Ishikawa (cell line): ENCODE results near the gene MUSTN1.

Source experiments
- CEBPB ChIP-seq: IDR thresholded peaks from 2 replicates; pipeline ENCODE4 v1.6.1; 2012
- CREB1 ChIP-seq: IDR thresholded peaks from 2 replicates; pipeline ENCODE4 v1.6.1; 2012; ENCODE audit warnings: low read depth
- EGR1 ChIP-seq: IDR thresholded peaks from 2 replicates; pipeline ENCODE4 v1.6.1; 2012
- EP300 ChIP-seq: IDR thresholded peaks from 2 replicates; pipeline ENCODE4 v1.6.1; 2012; ENCODE audit warnings: borderline replicate concordance
- FOXM1 ChIP-seq: IDR thresholded peaks from 2 replicates; pipeline ENCODE4 v1.6.1; 2012; ENCODE audit warnings: low read depth, borderline replicate concordance
- NFIC ChIP-seq: IDR thresholded peaks from 2 replicates; pipeline ENCODE4 v1.6.1; 2012
- RAD21 ChIP-seq: IDR thresholded peaks from 2 replicates; pipeline ENCODE4 v1.6.1; 2012; ENCODE audit warnings: low read depth
- TAF1 ChIP-seq: IDR thresholded peaks from 2 replicates; pipeline ENCODE4 v1.6.1; 2012; ENCODE audit warnings: low read depth, mild to moderate bottlenecking
- TCF12 ChIP-seq: IDR thresholded peaks from 2 replicates; pipeline ENCODE4 v1.6.1; 2012; ENCODE audit warnings: low read depth
- TEAD4 ChIP-seq: IDR thresholded peaks from 2 replicates; pipeline ENCODE4 v1.6.1; 2012
- YY1 ChIP-seq: IDR thresholded peaks from 2 replicates; pipeline ENCODE4 v1.6.1; 2012; ENCODE audit warnings: low read depth
- ZBTB7A ChIP-seq: IDR thresholded peaks from 2 replicates; pipeline ENCODE4 v1.6.1; 2012; ENCODE audit warnings: low read depth
- TF ChIP-seq, protein P1 (sequence below): IDR thresholded peaks from 2 replicates; pipeline ENCODE4 v1.6.1; 2012
- TF ChIP-seq, protein P2 (sequence below): IDR thresholded peaks from 2 replicates; pipeline ENCODE4 v1.6.1; 2012
- TF ChIP-seq, protein P3 (sequence below): IDR thresholded peaks from 2 replicates; pipeline ENCODE4 v1.6.1; 2012; ENCODE audit warnings: low read depth, mild to moderate bottlenecking

Gene MUSTN1

DNA sequence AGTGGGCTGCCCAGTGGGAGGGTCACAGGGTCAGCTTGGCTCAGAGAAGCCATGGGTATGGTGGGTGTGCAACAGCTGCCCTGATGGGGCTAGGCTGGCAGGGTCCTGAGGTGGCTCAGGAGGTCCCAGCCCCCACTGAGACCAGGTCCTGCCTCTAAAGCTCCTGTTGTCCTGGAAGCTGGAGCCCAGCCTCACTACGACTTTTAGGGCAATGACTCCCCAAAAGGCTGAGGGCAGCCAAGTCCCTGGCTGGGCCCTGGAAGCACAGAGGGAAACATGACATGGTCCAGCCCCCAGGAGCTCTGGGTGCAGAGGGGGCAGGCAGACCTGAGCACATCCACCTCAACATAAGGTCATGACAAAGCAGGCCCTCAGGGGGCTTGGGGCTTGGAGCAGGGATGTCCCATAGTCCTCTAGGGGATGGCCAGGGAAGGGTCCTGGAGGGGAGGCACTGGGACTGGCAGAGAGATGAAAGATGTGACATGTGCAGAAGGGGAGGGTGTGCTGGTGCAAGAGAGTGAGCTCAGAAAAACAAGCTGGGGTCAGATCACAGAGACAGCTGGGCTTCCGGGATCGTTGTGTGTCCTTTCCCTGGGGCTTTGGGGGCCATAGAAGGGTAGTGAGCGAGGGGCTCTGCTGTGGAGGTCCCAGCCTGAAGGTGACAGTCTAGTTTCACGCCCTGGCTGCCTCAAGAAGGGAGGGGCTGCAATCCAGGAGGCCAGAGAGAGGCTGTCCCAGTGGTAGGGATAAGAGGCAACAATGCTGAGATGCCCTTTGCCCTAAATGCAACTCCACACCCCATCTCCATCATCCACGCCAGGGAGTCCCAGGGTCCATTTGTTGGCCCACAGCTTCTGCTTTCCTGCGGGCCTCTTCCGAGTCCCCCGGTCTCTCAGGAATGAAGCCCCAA, 40.9 kb downstream of the MUSTN1 start:
- TF ChIP-seq FOXM1: no peak
- TF ChIP-seq CEBPB: no peak
- TF ChIP-seq RAD21: no peak
- TF ChIP-seq, protein P1, sequence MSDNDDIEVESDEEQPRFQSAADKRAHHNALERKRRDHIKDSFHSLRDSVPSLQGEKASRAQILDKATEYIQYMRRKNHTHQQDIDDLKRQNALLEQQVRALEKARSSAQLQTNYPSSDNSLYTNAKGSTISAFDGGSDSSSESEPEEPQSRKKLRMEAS: no peak
- no peak for TF ChIP-seq CREB1
- TF ChIP-seq TCF12: no peak
- TF ChIP-seq TAF1: no peak
- TF ChIP-seq TEAD4: no peak
- no peak for TF ChIP-seq EP300
- TF ChIP-seq, protein P2, sequence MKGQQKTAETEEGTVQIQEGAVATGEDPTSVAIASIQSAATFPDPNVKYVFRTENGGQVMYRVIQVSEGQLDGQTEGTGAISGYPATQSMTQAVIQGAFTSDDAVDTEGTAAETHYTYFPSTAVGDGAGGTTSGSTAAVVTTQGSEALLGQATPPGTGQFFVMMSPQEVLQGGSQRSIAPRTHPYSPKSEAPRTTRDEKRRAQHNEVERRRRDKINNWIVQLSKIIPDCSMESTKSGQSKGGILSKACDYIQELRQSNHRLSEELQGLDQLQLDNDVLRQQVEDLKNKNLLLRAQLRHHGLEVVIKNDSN: no peak
- TF ChIP-seq, protein P3, sequence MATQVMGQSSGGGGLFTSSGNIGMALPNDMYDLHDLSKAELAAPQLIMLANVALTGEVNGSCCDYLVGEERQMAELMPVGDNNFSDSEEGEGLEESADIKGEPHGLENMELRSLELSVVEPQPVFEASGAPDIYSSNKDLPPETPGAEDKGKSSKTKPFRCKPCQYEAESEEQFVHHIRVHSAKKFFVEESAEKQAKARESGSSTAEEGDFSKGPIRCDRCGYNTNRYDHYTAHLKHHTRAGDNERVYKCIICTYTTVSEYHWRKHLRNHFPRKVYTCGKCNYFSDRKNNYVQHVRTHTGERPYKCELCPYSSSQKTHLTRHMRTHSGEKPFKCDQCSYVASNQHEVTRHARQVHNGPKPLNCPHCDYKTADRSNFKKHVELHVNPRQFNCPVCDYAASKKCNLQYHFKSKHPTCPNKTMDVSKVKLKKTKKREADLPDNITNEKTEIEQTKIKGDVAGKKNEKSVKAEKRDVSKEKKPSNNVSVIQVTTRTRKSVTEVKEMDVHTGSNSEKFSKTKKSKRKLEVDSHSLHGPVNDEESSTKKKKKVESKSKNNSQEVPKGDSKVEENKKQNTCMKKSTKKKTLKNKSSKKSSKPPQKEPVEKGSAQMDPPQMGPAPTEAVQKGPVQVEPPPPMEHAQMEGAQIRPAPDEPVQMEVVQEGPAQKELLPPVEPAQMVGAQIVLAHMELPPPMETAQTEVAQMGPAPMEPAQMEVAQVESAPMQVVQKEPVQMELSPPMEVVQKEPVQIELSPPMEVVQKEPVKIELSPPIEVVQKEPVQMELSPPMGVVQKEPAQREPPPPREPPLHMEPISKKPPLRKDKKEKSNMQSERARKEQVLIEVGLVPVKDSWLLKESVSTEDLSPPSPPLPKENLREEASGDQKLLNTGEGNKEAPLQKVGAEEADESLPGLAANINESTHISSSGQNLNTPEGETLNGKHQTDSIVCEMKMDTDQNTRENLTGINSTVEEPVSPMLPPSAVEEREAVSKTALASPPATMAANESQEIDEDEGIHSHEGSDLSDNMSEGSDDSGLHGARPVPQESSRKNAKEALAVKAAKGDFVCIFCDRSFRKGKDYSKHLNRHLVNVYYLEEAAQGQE: no peak
- TF ChIP-seq EGR1: no peak
- TF ChIP-seq NFIC: no peak
- no peak for TF ChIP-seq YY1
- no peak for TF ChIP-seq ZBTB7A

DNA sequence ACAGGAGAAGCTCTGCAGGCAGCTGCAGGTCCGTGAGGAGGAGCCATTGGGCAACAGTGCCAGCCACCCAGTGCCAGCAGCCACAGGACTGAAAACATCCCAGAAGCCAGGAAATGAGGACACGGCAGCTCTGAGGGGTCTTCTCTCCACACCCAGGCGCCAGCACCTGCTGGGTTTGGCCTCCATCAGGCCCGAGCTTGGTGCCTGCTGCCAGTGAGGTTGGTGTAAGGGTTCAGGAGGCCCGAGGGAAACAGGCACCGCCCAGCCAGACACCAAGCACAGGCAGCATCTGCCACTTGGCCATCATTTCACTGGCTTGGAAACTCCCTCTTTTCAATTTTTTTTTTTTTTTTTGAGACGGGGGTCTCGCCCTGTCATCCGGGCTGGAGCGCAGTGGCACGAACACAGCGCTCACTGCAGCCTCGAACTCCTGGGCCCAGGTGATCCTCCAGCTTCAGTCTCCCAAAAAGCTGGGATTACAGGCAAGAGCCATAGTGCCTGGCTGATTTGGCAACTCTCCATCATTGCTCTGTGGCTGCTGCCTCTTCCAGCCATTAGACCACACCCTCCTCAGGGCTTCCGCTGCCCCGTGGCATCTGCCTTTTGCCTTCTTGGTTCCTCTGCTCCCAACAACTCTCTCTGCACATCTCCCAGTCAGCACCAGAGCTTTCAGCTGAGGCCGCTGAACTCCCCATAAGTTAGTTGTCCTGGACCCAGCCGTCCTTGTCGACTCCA, 41.7 kb downstream of the MUSTN1 start:
- TF ChIP-seq TAF1: no peak
- TF ChIP-seq NFIC: no peak
- TF ChIP-seq, protein P2: no peak
- no peak for TF ChIP-seq FOXM1
- TF ChIP-seq TEAD4: no peak
- TF ChIP-seq EGR1: no peak
- TF ChIP-seq, protein P1: no peak
- TF ChIP-seq CREB1: no peak
- TF ChIP-seq ZBTB7A: no peak
- TF ChIP-seq, protein P3: no peak
- TF ChIP-seq TCF12: no peak
- TF ChIP-seq RAD21: no peak
- TF ChIP-seq CEBPB: no peak
- no peak for TF ChIP-seq EP300
- no peak for TF ChIP-seq YY1

DNA sequence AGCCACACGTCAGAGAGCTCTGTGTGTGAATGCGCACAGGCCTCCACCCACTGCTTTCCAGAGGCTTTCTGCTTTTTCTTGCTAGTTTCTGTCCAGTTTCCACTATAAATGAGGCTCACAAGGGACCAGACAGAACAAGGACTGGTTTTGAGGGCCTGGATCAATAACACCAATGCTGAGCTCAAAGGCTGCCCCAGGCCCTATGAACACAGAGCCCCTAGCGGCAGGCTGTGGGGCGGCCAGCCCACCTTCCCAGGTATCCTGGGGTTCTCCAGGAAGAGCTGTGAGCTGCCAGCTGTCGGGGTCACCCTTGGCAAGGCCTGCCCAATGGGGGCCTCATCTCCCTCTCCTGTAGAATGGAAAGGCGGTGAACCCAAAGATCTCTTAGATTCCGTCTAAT, 42.4 kb downstream of the MUSTN1 start:
- no peak for TF ChIP-seq NFIC
- no peak for TF ChIP-seq CREB1
- no peak for TF ChIP-seq TEAD4
- TF ChIP-seq, protein P1: no peak
- TF ChIP-seq EP300: no peak
- TF ChIP-seq, protein P2: no peak
- TF ChIP-seq EGR1: no peak
- no peak for TF ChIP-seq TCF12
- TF ChIP-seq ZBTB7A: no peak
- no peak for TF ChIP-seq FOXM1
- no peak for TF ChIP-seq RAD21
- TF ChIP-seq CEBPB: no peak
- TF ChIP-seq YY1: no peak
- no peak for TF ChIP-seq TAF1
- TF ChIP-seq, protein P3: no peak
